T1000 (cell line): ENCODE results near the gene DENND4A.
"Not testable (repeated sequence)": the region's sequence is repeated elsewhere in the genome, so short reads cannot be mapped to it uniquely, and the experiment has no call there.

Experiments used
- DNase-seq: peaks from one replicate; lab custom pipeline; 2025; ENCODE audit warnings: mixed read lengths; lab: John Stamatoyannopoulos, UW

Gene DENND4A

GRCh38 chr15:65757256-65757655 is 34.8 kb downstream of the DENND4A start:
- DNase-seq, result no peak

DNA sequence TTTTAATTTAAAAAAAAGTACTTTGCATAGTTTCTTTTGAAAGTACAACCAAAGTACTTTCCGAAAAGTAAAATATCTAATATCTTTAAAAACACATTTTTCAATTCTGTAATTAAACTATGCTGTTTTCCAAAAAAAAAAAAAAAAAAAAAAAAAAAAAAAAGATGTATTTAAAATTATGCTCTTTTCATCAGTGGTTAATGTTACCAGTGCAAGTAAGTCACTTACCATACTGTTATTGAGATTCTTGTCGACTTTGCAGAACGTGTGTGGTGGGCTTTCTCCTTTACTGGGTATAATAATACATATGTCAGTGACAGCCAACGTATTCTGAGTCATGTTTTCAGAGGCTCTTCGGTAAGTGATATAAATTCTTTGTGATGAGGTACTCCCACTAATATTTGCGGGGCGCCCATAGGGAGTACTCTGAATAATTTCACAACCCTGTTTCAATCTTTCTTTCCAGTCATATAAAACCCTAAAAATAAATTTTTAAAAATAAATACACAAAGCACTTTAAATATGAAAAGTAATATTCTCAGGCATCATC is 39.9 kb downstream of the DENND4A start:
- DNase-seq, result no peak

GRCh38 chr15:65751431-65751830 is 40.7 kb downstream of the DENND4A start:
- no peak for DNase-seq

DNA sequence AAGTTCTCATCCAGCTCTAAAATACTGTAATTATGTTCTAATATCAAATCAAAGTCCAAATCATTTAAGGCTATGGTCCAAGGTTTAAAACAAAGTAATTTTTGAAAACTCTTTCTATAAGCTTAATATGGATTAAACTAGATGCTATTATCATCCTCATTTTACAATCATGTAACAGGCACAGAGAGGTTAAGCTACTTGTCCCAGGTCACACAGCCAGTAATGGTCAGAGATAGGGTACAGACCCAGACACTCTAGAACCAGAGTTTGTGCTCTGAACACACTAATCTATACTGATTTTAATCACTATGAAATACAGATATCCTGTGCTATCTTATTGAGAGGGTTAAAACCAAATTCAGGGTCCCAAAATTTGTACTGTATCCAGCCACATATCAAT is 44.8 kb downstream of the DENND4A start:
- DNase-seq, result no peak

- no peak for DNase-seq
Measured at GRCh38 chr15:65743637-65744252, 48.3 kb downstream of the DENND4A start.

DNA sequence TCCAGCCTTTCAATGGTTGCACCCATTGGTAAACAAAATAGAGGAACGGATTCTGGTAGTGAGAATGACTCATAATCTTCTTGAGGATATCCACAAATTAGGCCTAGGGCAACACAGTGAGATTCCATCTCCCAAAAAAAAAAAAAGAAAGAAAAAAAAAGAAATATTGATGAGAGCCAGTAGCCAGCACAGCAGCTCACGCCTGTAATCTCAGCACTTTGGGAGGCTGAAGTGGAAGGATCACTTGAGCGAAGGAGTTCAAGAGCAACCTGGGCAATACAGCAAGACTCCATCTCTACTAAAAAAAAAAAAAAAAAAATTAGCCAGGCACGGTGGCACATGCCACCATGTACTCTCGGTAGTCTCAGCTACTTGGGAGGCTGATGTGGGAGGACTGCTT is 51.9 kb downstream of the DENND4A start:
- no peak for DNase-seq

GRCh38 chr15:65738649-65739048 is 53.4 kb downstream of the DENND4A start:
- no peak for DNase-seq

- DNase-seq, result not testable (repeated sequence)
Measured at GRCh38 chr15:65733599-65733998, 58.5 kb downstream of the DENND4A start.

- no peak for DNase-seq
Measured at GRCh38 chr15:65732698-65733097, 59.4 kb downstream of the DENND4A start.

DNA sequence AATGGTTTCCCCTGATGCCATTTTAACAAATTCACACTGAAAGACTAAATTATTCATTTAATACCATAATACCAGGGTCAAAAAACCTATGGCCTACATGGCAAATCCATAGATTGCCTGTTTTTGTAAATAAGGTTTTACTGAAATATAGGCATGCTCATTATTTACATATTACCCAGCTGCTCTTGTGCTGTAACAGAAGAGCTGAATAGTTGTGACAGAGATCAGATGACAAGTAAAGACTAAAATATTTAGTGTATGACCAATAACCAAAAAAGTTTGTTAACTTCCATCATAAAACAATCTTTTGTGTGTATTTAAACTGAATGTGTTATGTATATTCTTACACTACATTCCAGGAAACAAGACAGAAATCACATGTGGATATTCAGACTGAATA is 60.2 kb downstream of the DENND4A start:
- DNase-seq, result no peak

DNA sequence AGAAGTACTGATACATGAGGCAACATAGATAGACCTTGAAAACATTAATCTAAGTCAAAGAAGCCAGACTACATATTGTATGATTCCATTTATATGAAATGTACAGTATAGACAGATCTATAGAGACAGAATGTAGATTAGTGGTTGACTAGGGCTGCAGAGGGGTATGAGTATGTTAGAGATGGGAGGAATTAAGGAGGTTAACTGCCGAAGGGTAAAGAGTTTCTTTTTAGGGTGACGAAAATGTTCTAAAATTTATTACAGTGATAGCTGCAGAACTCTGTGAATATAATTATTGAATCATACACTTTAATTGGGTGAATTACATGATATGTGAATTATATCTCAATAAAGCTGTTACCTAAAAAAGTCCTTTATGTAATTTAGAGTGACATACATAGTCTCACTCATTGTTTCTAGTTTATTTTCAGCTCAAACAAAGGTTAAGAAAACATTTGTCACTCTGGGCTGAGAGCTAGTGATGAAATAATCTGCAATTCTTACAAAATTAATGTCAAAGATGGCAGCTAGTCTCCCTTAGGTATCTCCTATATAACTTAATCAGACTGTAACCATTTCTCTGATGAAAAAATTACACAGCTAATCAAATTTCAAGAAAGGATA is 61.4 kb downstream of the DENND4A start:
- DNase-seq, result no peak

DNA sequence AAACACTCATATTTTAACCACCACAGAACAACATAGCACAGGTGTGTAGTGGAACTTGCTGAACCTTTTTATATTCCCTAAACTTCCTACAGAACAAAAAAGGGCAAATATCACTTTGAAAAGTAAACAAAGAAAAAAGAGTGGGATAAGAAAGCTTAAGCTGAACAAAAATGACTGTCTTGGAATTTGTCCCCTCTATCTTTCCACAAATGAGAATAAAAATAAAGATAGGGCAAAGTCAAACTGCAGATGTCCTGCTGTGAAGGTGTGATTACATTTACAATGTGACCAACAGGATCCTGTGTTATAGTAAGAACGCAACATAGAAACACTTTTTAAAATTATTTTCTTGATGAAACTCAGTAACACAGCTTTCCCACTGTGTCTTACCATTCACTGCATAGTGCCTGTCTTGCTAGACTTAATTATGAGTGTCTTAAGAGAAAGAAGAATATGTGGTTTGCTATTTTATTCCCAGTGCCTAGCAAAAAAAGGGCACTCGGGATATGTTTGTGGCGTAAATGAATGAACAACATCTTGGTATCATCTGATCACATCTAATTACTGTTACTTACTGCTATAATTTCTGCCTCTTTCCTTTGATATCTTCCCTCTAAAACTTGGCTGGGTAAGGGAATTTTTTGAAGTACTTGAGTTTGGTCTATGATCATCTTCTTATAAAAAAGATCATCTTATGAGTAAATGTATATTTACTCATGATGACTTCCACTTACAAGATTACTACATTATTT is 67.5 kb downstream of the DENND4A start:
- DNase-seq, result no peak

GRCh38 chr15:65723876-65724275 is 68.2 kb downstream of the DENND4A start:
- no peak for DNase-seq

DNA sequence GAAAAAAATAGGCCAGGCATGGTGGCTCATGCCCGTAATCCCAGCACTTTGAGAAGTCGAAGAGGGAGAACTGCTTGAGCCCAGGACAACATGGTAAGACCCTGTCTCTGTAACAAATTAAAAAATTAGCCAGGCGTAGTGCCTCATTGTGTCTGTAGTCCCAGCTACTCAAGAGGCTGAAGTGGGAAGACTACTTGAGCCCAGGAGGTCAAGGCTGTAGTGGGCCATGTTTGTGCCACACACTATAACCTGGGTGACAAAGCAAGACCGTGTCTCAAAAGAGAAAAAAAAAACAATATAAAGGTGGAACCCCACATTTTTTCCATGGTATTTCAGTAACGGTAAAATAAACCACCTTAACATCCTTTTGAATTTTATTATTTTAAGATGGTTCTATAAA is 69.9 kb downstream of the DENND4A start:
- DNase-seq, result no peak

DNA sequence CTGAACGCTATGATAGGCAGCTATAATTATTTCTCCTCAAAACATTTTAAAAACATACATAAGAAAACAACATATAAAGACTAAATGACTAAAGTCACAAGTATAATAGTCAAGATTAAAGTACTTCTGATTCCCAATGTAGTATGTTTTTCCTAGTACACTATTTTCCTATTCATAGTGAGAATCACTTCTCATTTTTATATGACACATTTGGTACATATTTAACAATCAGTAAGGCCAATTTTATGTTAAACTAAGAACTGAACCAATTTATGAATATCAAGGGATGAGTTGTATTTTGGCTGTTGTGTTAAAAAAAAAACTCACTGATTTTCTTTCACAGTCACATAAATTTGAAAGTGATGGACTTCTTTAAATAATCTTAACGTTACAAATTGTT is 79.7 kb downstream of the DENND4A start:
- DNase-seq, result no peak

DNA sequence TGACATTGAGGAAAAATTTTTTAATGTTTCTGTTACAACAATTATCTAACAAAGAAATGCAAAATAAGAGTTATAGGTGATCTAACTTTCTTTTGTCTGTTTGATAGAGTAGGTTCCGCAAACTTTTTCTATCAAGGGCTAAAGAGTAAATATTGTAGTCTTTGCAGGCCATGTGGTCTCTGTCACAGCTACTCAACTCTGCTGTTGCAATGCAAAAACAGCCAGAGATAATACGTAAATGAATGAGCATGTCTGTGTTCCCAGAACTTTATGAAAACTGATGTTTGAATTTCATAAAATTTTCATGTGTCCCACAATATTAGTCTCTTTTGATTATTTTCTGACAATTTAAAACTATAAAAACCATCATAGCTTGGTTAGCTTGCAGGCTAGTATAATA is 97.0 kb downstream of the DENND4A start:
- DNase-seq, result no peak

- no peak for DNase-seq
Measured at GRCh38 chr15:65690778-65691177, 101.3 kb downstream of the DENND4A start.

DNA sequence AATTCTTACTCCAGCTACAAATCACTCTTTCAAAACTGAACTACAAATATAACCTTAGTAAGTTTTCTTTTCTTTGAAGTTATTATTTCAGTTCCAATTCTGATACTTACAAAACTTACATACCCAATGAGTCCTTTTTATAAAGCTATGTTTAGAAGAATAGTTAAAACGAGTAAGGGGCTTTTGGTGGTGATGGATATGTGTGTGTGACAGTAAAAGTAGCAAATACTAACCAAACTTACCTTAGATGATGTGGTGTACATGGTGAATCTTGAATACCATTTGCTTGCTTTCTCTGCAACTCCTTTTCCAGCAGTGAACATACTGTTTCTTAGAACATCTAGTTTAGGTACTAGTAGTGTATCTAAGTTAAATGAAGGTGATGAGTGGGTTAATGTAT is 101.9 kb downstream of the DENND4A start:
- DNase-seq, result no peak

- DNase-seq, result no peak
Measured at GRCh38 chr15:65688462-65688861, 103.6 kb downstream of the DENND4A start.

- DNase-seq, result no peak
Measured at GRCh38 chr15:65682404-65682911, 109.6 kb downstream of the DENND4A start.

- no peak for DNase-seq
Measured at GRCh38 chr15:65680544-65680943, 111.5 kb downstream of the DENND4A start.

DNA sequence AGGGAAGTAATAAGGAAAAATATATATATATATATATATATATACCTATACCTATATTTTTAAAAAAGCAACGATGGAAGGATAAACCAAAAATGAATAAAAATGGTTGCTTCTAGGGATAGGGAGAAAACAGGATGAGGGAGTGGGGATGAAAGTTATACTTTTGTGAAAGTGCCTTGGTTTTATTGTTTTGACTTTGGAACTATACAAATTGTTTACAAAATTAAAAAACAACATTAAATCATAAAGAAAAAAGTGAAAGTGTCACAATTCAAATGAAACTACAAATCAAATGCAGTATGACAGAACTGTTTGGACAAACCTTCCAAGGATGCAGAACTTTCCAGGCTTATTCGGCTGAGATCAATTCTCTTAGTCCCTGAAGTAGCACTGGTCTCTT is 116.0 kb downstream of the DENND4A start:
- no peak for DNase-seq

- DNase-seq, result no peak
Measured at GRCh38 chr15:65675551-65675950, 116.5 kb downstream of the DENND4A start.
